Endothelial cell of umbilical vein (primary cell): Measurements from ENCODE around the gene DENND1B. TPM values are rescaled to one million over a fixed set of nuclear protein-coding genes. Genes with fewer than 3 reads are reported as not detected.

Experiments used
- BruUV-seq: library from RNA; stranded (reverse); fragments of 400-500 nt; replicated peaks from 2 replicates; lab custom pipeline; 2021; lab: Mats Ljungman, UMichigan
- CTCF ChIA-PET: fragments of 300-600, 350-600 bp; sonication (Branson Sonifier 250); formaldehyde crosslinking; loops from one replicate; lab custom pipeline; 2021; ENCODE audit warnings: antibody characterized with exemption, inconsistent platforms; lab: Charles Lee
- POLR2A ChIA-PET: fragments of 300-600, 350-600 bp; sonication (Branson Sonifier 250); formaldehyde crosslinking; loops from one replicate; lab custom pipeline; 2021; ENCODE audit warnings: antibody characterized with exemption, inconsistent platforms; lab: Charles Lee
- DNase-seq: peaks from one replicate; pipeline ENCODE4 v3.0.0-alpha.2; 2011; ENCODE audit warnings: low read depth, low spot score
- FAIRE-seq: peaks from 2 replicates; lab custom pipeline; 2011; peaks lifted over from hg19 to GRCh38; lab: Jason Lieb, UNC
- H2AFZ ChIP-seq: 2 replicates; pipeline ENCODE4 v1.6.0; 2012; ENCODE audit warnings: low read depth, low read length, control low read depth, inconsistent platforms
- H3K27ac ChIP-seq: 2 replicates; pipeline ENCODE4 v1.5.1; 2011; ENCODE audit warnings: low read depth, mild to moderate bottlenecking, control low read depth, low read length, moderate library complexity; ENCODE audit not compliant: insufficient read depth
- H3K27me3 ChIP-seq, 2 experiments: 2 replicates each; pipeline versions ENCODE4 v1.6.0 to v1.6.1; 2011; ENCODE audit warnings: low read length in 2 of 2, mixed read lengths in 1 of 2; ENCODE audit not compliant: control insufficient read depth in 2 of 2, insufficient read depth in 2 of 2
- H3K36me3 ChIP-seq, 2 experiments: 2 replicates in 1 of 2; 3 replicates in 1 of 2; pipeline ENCODE4 v1.5.1; 2011; ENCODE audit warnings: low read length in 2 of 2, mild to moderate bottlenecking in 1 of 2, moderate library complexity in 1 of 2; ENCODE audit not compliant: control insufficient read depth in 2 of 2, insufficient read depth in 2 of 2; ENCODE audit errors: extremely low read depth in 1 of 2
- H3K4me1 ChIP-seq: 3 replicates; pipeline ENCODE4 v1.5.1; 2011; ENCODE audit warnings: mild to moderate bottlenecking, low read length; ENCODE audit not compliant: control insufficient read depth, insufficient read depth; ENCODE audit errors: extremely low read depth
- H3K4me2 ChIP-seq: 2 replicates; pipeline ENCODE4 v1.6.1; 2011; ENCODE audit warnings: low read length, control low read depth, mixed read lengths; ENCODE audit not compliant: insufficient read depth
- H3K4me3 ChIP-seq, 3 experiments: fragments of 200-600 bp in 1 of 3; sonication (generic), shearing (Covaris generic) in 1 of 3; replicated peaks in 1 of 3; 2 replicates each; pipeline ENCODE4 v1.5.1; 2011 to 2016; ENCODE audit warnings: control low read depth in 3 of 3, low read length in 3 of 3, mild to moderate bottlenecking in 2 of 3, inconsistent platforms in 1 of 3, low read depth in 1 of 3, moderate library complexity in 1 of 3; ENCODE audit not compliant: insufficient read depth in 1 of 3
- H3K79me2 ChIP-seq: 2 replicates; pipeline ENCODE4 v1.6.0; 2012; ENCODE audit warnings: low read length, inconsistent platforms; ENCODE audit not compliant: control insufficient read depth, insufficient read depth
- H3K9ac ChIP-seq: replicated peaks from 2 replicates; pipeline ENCODE3; 2011; ENCODE audit warnings: low read length, control low read depth; ENCODE audit not compliant: insufficient read depth; ENCODE audit errors: extremely low read depth
- H3K9me1 ChIP-seq: replicated peaks from 3 replicates; pipeline ENCODE4 v1.6.0; 2011; ENCODE audit warnings: mild to moderate bottlenecking, low read length; ENCODE audit not compliant: control insufficient read depth, insufficient read depth; ENCODE audit errors: extremely low read depth
- H3K9me3 ChIP-seq: replicated peaks from 2 replicates; pipeline ENCODE4 v1.5.1; 2012; ENCODE audit warnings: low read length, inconsistent platforms; ENCODE audit not compliant: control insufficient read depth, insufficient read depth
- H4K20me1 ChIP-seq: replicated peaks from 2 replicates; pipeline ENCODE3; 2011; ENCODE audit warnings: mild to moderate bottlenecking, low read length; ENCODE audit not compliant: control insufficient read depth, insufficient read depth; ENCODE audit errors: extremely low read depth
- EZH2 ChIP-seq: IDR thresholded peaks from 2 replicates; pipeline ENCODE4 v1.6.1; 2012; ENCODE audit warnings: borderline replicate concordance, low read depth, mild to moderate bottlenecking, moderate library complexity, low read length, inconsistent platforms; ENCODE audit not compliant: severe bottlenecking
- FOS ChIP-seq: IDR thresholded peaks from 2 replicates; pipeline ENCODE4 v1.6.1; 2011; ENCODE audit warnings: mild to moderate bottlenecking, low read length, moderate library complexity, borderline replicate concordance; ENCODE audit not compliant: insufficient read depth
- GATA2 ChIP-seq: IDR thresholded peaks from 2 replicates; pipeline ENCODE4 v1.7.0; 2011; ENCODE audit warnings: low read depth, mild to moderate bottlenecking, moderate library complexity, mixed read lengths, low read length; ENCODE audit not compliant: insufficient read length, insufficient read depth
- JUN ChIP-seq: IDR thresholded peaks from 2 replicates; pipeline ENCODE4 v1.6.1; 2011; ENCODE audit warnings: borderline replicate concordance, low read depth; ENCODE audit not compliant: insufficient read length, insufficient read depth
- MYC ChIP-seq: IDR thresholded peaks from one replicate; pipeline ENCODE4 v1.6.1; 2011; ENCODE audit warnings: mild to moderate bottlenecking, low read depth, low read length
- POLR2A ChIP-seq: IDR thresholded peaks from 2 replicates; pipeline ENCODE4 v1.6.1; 2012; ENCODE audit warnings: low read depth, mild to moderate bottlenecking, control low read depth, low read length
- POLR2AphosphoS5 ChIP-seq: IDR thresholded peaks from 2 replicates; pipeline ENCODE4 v1.6.1; 2012; ENCODE audit warnings: low read depth, mild to moderate bottlenecking, control low read depth, low read length, moderate library complexity; ENCODE audit not compliant: insufficient read depth
- dilution Hi-C: fragments of 300-500 bp; cut with MboI; formaldehyde crosslinking; loops from one replicate; pipeline ENCODE4 v1.15.0; 2019; ENCODE audit warnings: low sequenced_read_pairs; ENCODE audit not compliant: extremely low pct_ligation_motif_present
- intact Hi-C: fragments of 100-400 bp; cut with micrococcal nuclease; formaldehyde crosslinking; loops from one replicate; pipeline ENCODE4 v1.10.0; 2022
- polyA plus RNA-seq, 4 experiments: library from polyadenylated mRNA; depleted of rRNA in 3 of 4; stranded (reverse) in 3 of 4; unstranded in 1 of 4; fragments of >200 nt; gene quantifications; 2 replicates each; pipeline versions ENCODE4 v1.2.1 to v1.2.3, GENCODE V29; 2011 to 2012; ENCODE audit warnings: missing spikeins in 1 of 4
- total RNA-seq: library from RNA; stranded (reverse); gene quantifications from 2 replicates; pipeline ENCODE4 v1.2.3, GENCODE V29; 2021
- TF ChIP-seq, protein P1 (sequence below): IDR thresholded peaks from 2 replicates; pipeline ENCODE4 v1.6.1; 2011; ENCODE audit not compliant: insufficient read depth, insufficient read length
- TF ChIP-seq, protein P2 (sequence below), 2 donors: IDR thresholded peaks; 1 replicate in 1 of 2; 2 replicates in 1 of 2; pipeline ENCODE4 v1.5.1; 2011; ENCODE audit warnings: low read length in 2 of 2, mild to moderate bottlenecking in 2 of 2, moderate library complexity in 2 of 2, control low read depth in 1 of 2, inconsistent platforms in 1 of 2, low read depth in 1 of 2; ENCODE audit not compliant: insufficient read depth in 1 of 2; ENCODE audit errors: extremely low read depth in 1 of 2

The DENND1B gene
- total and polyA plus RNA-seq, 2 donors (not counting 3 experiments of a cell fraction or from before 2014, with no cell fraction given): 0.97 to 3.3 TPM

DNA sequence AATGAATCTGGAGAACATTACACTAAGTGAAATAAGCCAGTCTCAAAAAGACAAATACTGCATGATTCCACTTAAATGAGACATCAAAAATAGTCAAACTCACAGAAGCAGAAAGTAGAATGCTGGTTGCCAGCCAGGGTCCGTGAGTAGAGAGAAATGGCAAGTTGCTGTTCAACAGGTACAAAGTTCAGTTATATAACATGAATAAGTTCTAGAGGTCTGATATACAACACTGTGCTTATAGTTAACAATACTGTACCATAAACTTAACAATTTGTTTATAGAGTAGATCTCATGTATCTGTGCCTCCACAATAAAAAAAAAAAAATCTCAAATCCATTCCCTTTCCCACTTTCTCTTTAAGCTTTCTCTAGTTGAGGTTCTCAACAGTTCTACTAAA lies 83.5 kb downstream of the DENND1B start:
- intact Hi-C loops: loop anchor here (2.0 to 10.0 kb wide), 3 partner anchors 177 to 775 kb away; partner anchors contain the start of gene NEK7

More for the DNA sequence above, 83.5 kb downstream of the DENND1B start:
- Histone ChIP-seq H3K4me1 (peaks cover 6% of the 10 kb centered on the region), H2AFZ (no peak overlapping the region), H3K9me3 (no peaks in the 10 kb centered on the region), H3K4me2 (no peak overlapping the region), H3K27me3 (no peaks in the 10 kb centered on the region), H3K9ac (no peak overlapping the region), H3K79me2 (no peaks in the 10 kb centered on the region), H3K9me1 (no peaks in the 10 kb centered on the region), H3K27ac (no peak overlapping the region), H3K4me3 (no peak overlapping the region), H4K20me1 (no peaks in the 10 kb centered on the region), H3K36me3 (no peaks in the 10 kb centered on the region)
- BruUV-seq: no TSS peak
- ChIA-PET CTCF (interaction anchor here (1.6 kb wide), 1 partner anchor 175 kb away, joined by 4 read pairs; no protein-coding TSS in a partner anchor), POLR2A (no interaction called here)
- DNase-seq: no peak
- dilution Hi-C loops: no loop called here
- no peak for FAIRE-seq
- TF ChIP-seq JUN: no peak
- no peak for TF ChIP-seq POLR2A
- TF ChIP-seq, protein P1, sequence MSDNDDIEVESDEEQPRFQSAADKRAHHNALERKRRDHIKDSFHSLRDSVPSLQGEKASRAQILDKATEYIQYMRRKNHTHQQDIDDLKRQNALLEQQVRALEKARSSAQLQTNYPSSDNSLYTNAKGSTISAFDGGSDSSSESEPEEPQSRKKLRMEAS: no peak
- no peak for TF ChIP-seq FOS
- TF ChIP-seq GATA2: no peak
- TF ChIP-seq, protein P2, sequence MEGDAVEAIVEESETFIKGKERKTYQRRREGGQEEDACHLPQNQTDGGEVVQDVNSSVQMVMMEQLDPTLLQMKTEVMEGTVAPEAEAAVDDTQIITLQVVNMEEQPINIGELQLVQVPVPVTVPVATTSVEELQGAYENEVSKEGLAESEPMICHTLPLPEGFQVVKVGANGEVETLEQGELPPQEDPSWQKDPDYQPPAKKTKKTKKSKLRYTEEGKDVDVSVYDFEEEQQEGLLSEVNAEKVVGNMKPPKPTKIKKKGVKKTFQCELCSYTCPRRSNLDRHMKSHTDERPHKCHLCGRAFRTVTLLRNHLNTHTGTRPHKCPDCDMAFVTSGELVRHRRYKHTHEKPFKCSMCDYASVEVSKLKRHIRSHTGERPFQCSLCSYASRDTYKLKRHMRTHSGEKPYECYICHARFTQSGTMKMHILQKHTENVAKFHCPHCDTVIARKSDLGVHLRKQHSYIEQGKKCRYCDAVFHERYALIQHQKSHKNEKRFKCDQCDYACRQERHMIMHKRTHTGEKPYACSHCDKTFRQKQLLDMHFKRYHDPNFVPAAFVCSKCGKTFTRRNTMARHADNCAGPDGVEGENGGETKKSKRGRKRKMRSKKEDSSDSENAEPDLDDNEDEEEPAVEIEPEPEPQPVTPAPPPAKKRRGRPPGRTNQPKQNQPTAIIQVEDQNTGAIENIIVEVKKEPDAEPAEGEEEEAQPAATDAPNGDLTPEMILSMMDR (IDR thresholded peaks at IDR 0.05; ENCODE audit: extremely low read depth in 1 of 2, insufficient read depth in 1 of 2, low read depth in 1 of 2, low read length in 2 of 2): no peak
- TF ChIP-seq EZH2: no peak
- no peak for TF ChIP-seq POLR2AphosphoS5
- no peak for TF ChIP-seq MYC
